ENCODE data around the gene PNPLA1.

The PNPLA1 gene

GRCh38 chr6:36289281-36289878, 19.5 kb downstream of the PNPLA1 start (continued):
- peak; percentile 37; the same call in 1 of the 2 replicates for TF ChIP-seq GLIS1 (tag by site-specific recombination; IDR thresholded peaks at IDR 0.05)
- no peak for TF ChIP-seq KLF7 (tag by site-specific recombination; IDR thresholded peaks at IDR 0.05; ENCODE audit: borderline replicate concordance)
- 0 out of 2 replicates have a peak, but pooled peaks have one; percentile 14 for TF ChIP-seq ZNF10 (tag by site-specific recombination; IDR thresholded peaks at IDR 0.05)
- no peak for TF ChIP-seq KLF9 (tag by site-specific recombination; IDR thresholded peaks at IDR 0.05; ENCODE audit: low read depth)
- peak; percentile 39; the same call in 1 of the 2 replicates for TF ChIP-seq ZNF768 (tag by site-specific recombination; IDR thresholded peaks at IDR 0.05)

DNA sequence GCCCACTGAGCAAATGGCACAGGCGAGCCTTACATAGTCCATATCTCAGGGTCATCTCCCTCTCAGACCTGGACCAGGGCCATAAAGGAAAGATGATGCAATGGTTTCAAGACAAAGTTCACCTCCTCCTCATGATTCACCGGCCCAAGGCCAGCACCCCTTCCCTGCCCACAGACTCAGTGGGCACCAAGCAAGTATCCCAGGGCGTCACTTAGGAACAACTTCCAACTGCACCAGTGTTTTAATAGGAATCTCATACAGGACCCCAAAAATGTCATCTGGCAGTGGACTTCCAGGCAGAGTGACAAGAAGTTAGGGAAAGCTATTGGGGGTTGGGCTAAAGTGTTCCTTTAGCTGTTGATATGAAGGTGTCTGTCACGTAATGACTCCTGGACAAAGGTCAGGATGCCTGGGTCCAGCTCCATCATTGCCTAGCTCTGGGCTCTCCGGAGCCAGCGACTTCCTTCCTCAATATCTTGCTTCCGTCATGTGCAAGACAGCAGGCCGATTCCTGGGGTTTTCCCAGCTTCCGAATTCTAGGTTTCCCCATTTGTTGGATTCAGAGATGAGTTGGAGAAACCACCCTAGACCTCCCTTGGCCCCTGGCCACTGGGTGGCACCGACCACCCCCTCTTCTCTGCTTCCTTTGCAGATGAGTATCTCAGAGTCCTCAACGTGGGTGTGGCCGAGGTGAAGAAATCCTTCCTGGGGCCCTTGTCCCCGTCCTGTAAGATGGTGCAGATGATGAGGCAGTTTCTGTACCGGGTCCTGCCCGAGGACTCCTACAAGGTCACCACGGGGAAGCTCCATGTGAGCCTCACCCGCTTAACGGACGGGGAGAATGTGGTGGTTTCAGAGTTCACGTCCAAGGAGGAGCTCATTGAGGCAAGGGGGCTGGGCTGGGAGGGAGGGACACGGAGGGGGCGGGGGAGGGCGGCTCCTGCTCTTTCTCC, 21.1 kb downstream of the PNPLA1 start:
- H3K4me1 ChIP-seq (ENCODE audit: control insufficient read depth, insufficient read depth, low read length), result peaks cover 8% of the 10 kb centered on the region
- TF ChIP-seq ZNF223 (tag by site-specific recombination; IDR thresholded peaks at IDR 0.05), result no peak
- TF ChIP-seq, protein P1, sequence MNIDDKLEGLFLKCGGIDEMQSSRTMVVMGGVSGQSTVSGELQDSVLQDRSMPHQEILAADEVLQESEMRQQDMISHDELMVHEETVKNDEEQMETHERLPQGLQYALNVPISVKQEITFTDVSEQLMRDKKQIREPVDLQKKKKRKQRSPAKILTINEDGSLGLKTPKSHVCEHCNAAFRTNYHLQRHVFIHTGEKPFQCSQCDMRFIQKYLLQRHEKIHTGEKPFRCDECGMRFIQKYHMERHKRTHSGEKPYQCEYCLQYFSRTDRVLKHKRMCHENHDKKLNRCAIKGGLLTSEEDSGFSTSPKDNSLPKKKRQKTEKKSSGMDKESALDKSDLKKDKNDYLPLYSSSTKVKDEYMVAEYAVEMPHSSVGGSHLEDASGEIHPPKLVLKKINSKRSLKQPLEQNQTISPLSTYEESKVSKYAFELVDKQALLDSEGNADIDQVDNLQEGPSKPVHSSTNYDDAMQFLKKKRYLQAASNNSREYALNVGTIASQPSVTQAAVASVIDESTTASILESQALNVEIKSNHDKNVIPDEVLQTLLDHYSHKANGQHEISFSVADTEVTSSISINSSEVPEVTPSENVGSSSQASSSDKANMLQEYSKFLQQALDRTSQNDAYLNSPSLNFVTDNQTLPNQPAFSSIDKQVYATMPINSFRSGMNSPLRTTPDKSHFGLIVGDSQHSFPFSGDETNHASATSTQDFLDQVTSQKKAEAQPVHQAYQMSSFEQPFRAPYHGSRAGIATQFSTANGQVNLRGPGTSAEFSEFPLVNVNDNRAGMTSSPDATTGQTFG (tag by site-specific recombination; IDR thresholded peaks at IDR 0.05; ENCODE audit: borderline replicate concordance), result no peak
- no peak for TF ChIP-seq ZNF10 (tag by site-specific recombination; IDR thresholded peaks at IDR 0.05)
- peak; percentile 88 for TF ChIP-seq ZFHX2 (tag by site-specific recombination; conservative IDR thresholded peaks at IDR 0.05)
- peak; percentile 84 for TF ChIP-seq EGR2 (tag by site-specific recombination; IDR thresholded peaks at IDR 0.05; ENCODE audit: low read depth)
- no peak overlapping the region for H3K4me3 ChIP-seq (ENCODE audit: low read depth, low read length)
- POLR2A ChIA-PET, result no interaction called here
- no peak overlapping the region for H3K27ac ChIP-seq (ENCODE audit: extremely low read depth, low read depth, low read length)
- CTCF ChIA-PET, result interaction anchor here (0.6 to 11.4 kb wide), 6 partner anchors 12 to 196 kb away, joined by 3 to 142 read pairs (median 3); no protein-coding TSS in a partner anchor
- H3K36me3 ChIP-seq (ENCODE audit: control insufficient read depth in 2 of 2, insufficient read depth in 1 of 2, low read length in 2 of 2), result no peaks in the 10 kb centered on the region
- H3K9me3 ChIP-seq (ENCODE audit: control insufficient read depth, insufficient read depth, low read depth, low read length), result no peaks in the 10 kb centered on the region

GRCh38 chr6:36292170-36292569, 22.3 kb downstream of the PNPLA1 start:
- H3K9me3 ChIP-seq (ENCODE audit: control insufficient read depth, insufficient read depth, low read depth, low read length), result no peaks in the 10 kb centered on the region

More at GRCh38 chr6:36292170-36292569, 22.3 kb downstream of the PNPLA1 start:
- Histone ChIP-seq H3K4me3 (ENCODE audit: low read depth, low read length) (no peak overlapping the region), H3K4me1 (ENCODE audit: control insufficient read depth, insufficient read depth, low read length) (peaks cover 2% of the 10 kb centered on the region), H3K36me3 (ENCODE audit: control insufficient read depth in 2 of 2, insufficient read depth in 1 of 2, low read length in 2 of 2) (no peaks in the 10 kb centered on the region), H3K27ac (ENCODE audit: extremely low read depth, low read depth, low read length) (no peak overlapping the region)
- POLR2A ChIA-PET, result no interaction called here
- TF ChIP-seq, protein P1 (tag by site-specific recombination; IDR thresholded peaks at IDR 0.05; ENCODE audit: borderline replicate concordance), result no peak
- no peak for TF ChIP-seq ZNF37A (tag by site-specific recombination; IDR thresholded peaks at IDR 0.05)
- TF ChIP-seq, protein P2, sequence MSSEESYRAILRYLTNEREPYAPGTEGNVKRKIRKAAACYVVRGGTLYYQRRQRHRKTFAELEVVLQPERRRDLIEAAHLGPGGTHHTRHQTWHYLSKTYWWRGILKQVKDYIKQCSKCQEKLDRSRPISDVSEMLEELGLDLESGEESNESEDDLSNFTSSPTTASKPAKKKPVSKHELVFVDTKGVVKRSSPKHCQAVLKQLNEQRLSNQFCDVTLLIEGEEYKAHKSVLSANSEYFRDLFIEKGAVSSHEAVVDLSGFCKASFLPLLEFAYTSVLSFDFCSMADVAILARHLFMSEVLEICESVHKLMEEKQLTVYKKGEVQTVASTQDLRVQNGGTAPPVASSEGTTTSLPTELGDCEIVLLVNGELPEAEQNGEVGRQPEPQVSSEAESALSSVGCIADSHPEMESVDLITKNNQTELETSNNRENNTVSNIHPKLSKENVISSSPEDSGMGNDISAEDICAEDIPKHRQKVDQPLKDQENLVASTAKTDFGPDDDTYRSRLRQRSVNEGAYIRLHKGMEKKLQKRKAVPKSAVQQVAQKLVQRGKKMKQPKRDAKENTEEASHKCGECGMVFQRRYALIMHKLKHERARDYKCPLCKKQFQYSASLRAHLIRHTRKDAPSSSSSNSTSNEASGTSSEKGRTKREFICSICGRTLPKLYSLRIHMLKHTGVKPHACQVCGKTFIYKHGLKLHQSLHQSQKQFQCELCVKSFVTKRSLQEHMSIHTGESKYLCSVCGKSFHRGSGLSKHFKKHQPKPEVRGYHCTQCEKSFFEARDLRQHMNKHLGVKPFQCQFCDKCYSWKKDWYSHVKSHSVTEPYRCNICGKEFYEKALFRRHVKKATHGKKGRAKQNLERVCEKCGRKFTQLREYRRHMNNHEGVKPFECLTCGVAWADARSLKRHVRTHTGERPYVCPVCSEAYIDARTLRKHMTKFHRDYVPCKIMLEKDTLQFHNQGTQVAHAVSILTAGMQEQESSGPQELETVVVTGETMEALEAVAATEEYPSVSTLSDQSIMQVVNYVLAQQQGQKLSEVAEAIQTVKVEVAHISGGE (tag by site-specific recombination; conservative IDR thresholded peaks at IDR 0.05; ENCODE audit: low read depth), result no peak
- TF ChIP-seq WT1 (tag by site-specific recombination; IDR thresholded peaks at IDR 0.05), result no peak
- TF ChIP-seq ZNF585B (tag by site-specific recombination; IDR thresholded peaks at IDR 0.05), result no peak
- peak; percentile 99 for TF ChIP-seq EGR2 (tag by site-specific recombination; IDR thresholded peaks at IDR 0.05; ENCODE audit: low read depth)
- peak; percentile 98 for TF ChIP-seq ZFHX2 (tag by site-specific recombination; conservative IDR thresholded peaks at IDR 0.05)
- no peak for TF ChIP-seq PBX3 (CRISPR knock-in tag; IDR thresholded peaks at IDR 0.05)
- peak; percentile 62 for TF ChIP-seq ZNF623 (tag by site-specific recombination; IDR thresholded peaks at IDR 0.05)
- CTCF ChIA-PET, result interaction anchor here (1.0 to 11.4 kb wide), 2 partner anchors 11 to 97 kb away, joined by 3 to 142 read pairs; no protein-coding TSS in a partner anchor

Data from HEK293 (cell line).